GM12892 (cell line): ENCODE measurements around the gene HAUS8.

Experiments used
- DNase-seq: peaks from one replicate; pipeline ENCODE4 v3.0.0; 2011; ENCODE audit not compliant: insufficient read length
- FAIRE-seq: peaks from 2 replicates; lab custom pipeline; 2011; peaks lifted over from hg19 to GRCh38; lab: Jason Lieb, UNC
- POLR2A ChIP-seq: IDR thresholded peaks from 2 replicates; pipeline ENCODE4 v1.6.1; 2011; ENCODE audit warnings: low read depth, low read length, control low read depth
- POLR2AphosphoS5 ChIP-seq: IDR thresholded peaks from 2 replicates; pipeline ENCODE4 v1.6.1; 2011; ENCODE audit warnings: low read depth, low read length, control low read depth
- TAF1 ChIP-seq: IDR thresholded peaks from 2 replicates; pipeline ENCODE4 v1.6.1; 2011; ENCODE audit warnings: low read depth, mild to moderate bottlenecking, control low read depth, low read length, borderline replicate concordance

The HAUS8 gene

GRCh38 chr19:17045907-17046502 is 29.2 kb downstream of the HAUS8 start:
- FAIRE-seq (no peak), DNase-seq (no peak)
- TF ChIP-seq TAF1 (no peak), POLR2AphosphoS5 (no peak), POLR2A (no peak)

GRCh38 chr19:17043744-17044143 is 31.5 kb downstream of the HAUS8 start:
- no peak for DNase-seq
- no peak for TF ChIP-seq TAF1
- TF ChIP-seq POLR2A: no peak
- TF ChIP-seq POLR2AphosphoS5: no peak
- FAIRE-seq: no peak

GRCh38 chr19:17041976-17042375 is 33.3 kb downstream of the HAUS8 start:
- TF ChIP-seq TAF1 (no peak), POLR2AphosphoS5 (no peak), POLR2A (no peak)
- FAIRE-seq: no peak

GRCh38 chr19:17037966-17038500 is 37.2 kb downstream of the HAUS8 start:
- FAIRE-seq (no peak), DNase-seq (no peak)
- TF ChIP-seq TAF1: no peak
- TF ChIP-seq POLR2A: no peak
- no peak for TF ChIP-seq POLR2AphosphoS5

More at GRCh38 chr19:17041976-17042375, 33.3 kb downstream of the HAUS8 start:
- no peak for DNase-seq

- DNase-seq (no peak), FAIRE-seq (no peak)
- TF ChIP-seq POLR2AphosphoS5 (no peak), TAF1 (no peak), POLR2A (no peak)
Observed at GRCh38 chr19:17037184-17037583, 38.1 kb downstream of the HAUS8 start.

GRCh38 chr19:17036640-17037039 is 38.6 kb downstream of the HAUS8 start:
- no peak for FAIRE-seq
- TF ChIP-seq POLR2AphosphoS5 (no peak), POLR2A (no peak), TAF1 (no peak)
- no peak for DNase-seq

GRCh38 chr19:17035842-17036424 is 39.3 kb downstream of the HAUS8 start:
- DNase-seq (no peak), FAIRE-seq (no peak)
- TF ChIP-seq TAF1 (no peak), POLR2A (no peak), POLR2AphosphoS5 (no peak)

- FAIRE-seq (no peak), DNase-seq (no peak)
- TF ChIP-seq POLR2AphosphoS5: no peak
- TF ChIP-seq TAF1: no peak
- no peak for TF ChIP-seq POLR2A
Observed at GRCh38 chr19:17031741-17032140, 43.5 kb downstream of the HAUS8 start.

- TF ChIP-seq POLR2AphosphoS5 (no peak), TAF1 (no peak)
- no peak for FAIRE-seq
- DNase-seq: no peak
Observed at GRCh38 chr19:17027535-17027975, 47.7 kb downstream of the HAUS8 start.

- TF ChIP-seq POLR2AphosphoS5: no peak
- no peak for TF ChIP-seq TAF1
- TF ChIP-seq POLR2A: no peak
- no peak for FAIRE-seq
- no peak for DNase-seq
Observed at GRCh38 chr19:17026706-17027534, 48.3 kb downstream of the HAUS8 start, which contains the start of gene CPAMD8. Gene CPAMD8 (minus strand): TSS chr19:17026810. CDS start chr19:17026642, 168 bp downstream.

- FAIRE-seq (no peak), DNase-seq (no peak)
- TF ChIP-seq POLR2AphosphoS5 (no peak), POLR2A (no peak), TAF1 (no peak)
Observed at GRCh38 chr19:17025991-17026658, 49.1 kb downstream of the HAUS8 start.
